K562 (cell line): Measurements from ENCODE around the gene SPATS2.
"Not testable (repeated sequence)": the region's sequence is repeated elsewhere in the genome, so short reads cannot be mapped to it uniquely, and the experiment has no call there.

Experiments used
- CEBPB ChIP-seq: fragments of 450-650 bp; IDR thresholded peaks from 2 replicates; pipeline ENCODE4 v1.6.1; 2016; ENCODE audit warnings: missing genetic modification characterization, missing compliant biosample characterization
- CREB1 ChIP-seq, 2 experiments: sonication (generic) in 1 of 2; formaldehyde crosslinking in 1 of 2; IDR thresholded peaks; 2 replicates each; pipeline versions ENCODE4 v1.6.1 to v1.8.0; 2012 to 2022; ENCODE audit warnings: inconsistent platforms in 1 of 2, mild to moderate bottlenecking in 1 of 2, missing genetic modification reagents in 1 of 2, moderate library complexity in 1 of 2
- MCM2 ChIP-seq: fragments of 450-650 bp; IDR thresholded peaks from 2 replicates; pipeline ENCODE4 v1.6.1; 2017; ENCODE audit warnings: low read depth, mild to moderate bottlenecking
- POLR2A ChIP-seq: fragments of 450-650 bp; conservative IDR thresholded peaks from 2 replicates; pipeline ENCODE4 v1.6.1; 2016
- RFX1 ChIP-seq: fragments of 450-650 bp; IDR thresholded peaks from 2 replicates; pipeline ENCODE4 v1.6.1; 2016; ENCODE audit warnings: mild to moderate bottlenecking, moderate library complexity
- RUNX1 ChIP-seq: sonication (generic); IDR thresholded peaks from 2 replicates; pipeline ENCODE4 v1.6.1; 2016; ENCODE audit warnings: antibody characterized with exemption, low read depth
- TGIF2 ChIP-seq: sonication (generic); formaldehyde crosslinking; IDR thresholded peaks from 2 replicates; pipeline ENCODE4 v1.8.1; 2022; ENCODE audit warnings: mild to moderate bottlenecking, missing genetic modification reagents, moderate library complexity
- ZKSCAN8 ChIP-seq: fragments of 200-800 bp; sonication (Bioruptor generic); IDR thresholded peaks from 2 replicates; pipeline ENCODE4 v1.6.1; 2016; ENCODE audit warnings: missing genetic modification characterization, missing compliant biosample characterization
- ZNF324 ChIP-seq: fragments of 250-450 bp; sonication (Bioruptor Pico); IDR thresholded peaks from 2 replicates; pipeline ENCODE4 v1.4.0; 2020; ENCODE audit warnings: mild to moderate bottlenecking
- ZNF696 ChIP-seq: fragments of 250-450 bp; sonication (Bioruptor Pico); conservative IDR thresholded peaks from 2 replicates; pipeline ENCODE4 v1.4.0; 2020; ENCODE audit warnings: mild to moderate bottlenecking, moderate library complexity
- TF ChIP-seq, protein P1 (sequence below): fragments of 250-450 bp; sonication (Bioruptor Pico); IDR thresholded peaks from 2 replicates; pipeline ENCODE4 v1.4.0; 2020; ENCODE audit warnings: mild to moderate bottlenecking
- TF ChIP-seq, protein P2 (sequence below): fragments of 250-450 bp; sonication (Bioruptor Pico); IDR thresholded peaks from 2 replicates; pipeline ENCODE4 v1.4.0; 2020

DNA sequence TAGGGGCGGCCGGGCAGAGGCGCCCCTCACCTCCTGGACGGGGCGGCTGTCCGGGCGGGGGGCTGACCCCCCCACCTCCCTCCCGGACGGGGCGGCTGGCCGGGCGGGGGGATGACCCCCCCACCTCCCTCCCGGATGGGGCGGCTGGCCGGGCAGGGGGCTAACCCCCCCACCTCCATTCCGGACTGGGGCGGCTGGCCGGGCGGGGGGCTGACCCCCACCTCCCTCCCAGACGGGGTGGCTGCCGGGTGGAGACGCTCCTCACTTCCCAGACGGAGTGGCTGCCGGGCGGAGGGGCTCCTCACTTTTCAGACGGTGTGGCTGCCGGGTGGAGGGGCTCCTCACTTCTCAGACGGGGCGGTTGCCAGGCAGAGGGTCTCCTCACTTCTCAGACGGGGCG is 69.5 kb downstream of the SPATS2 start:
- TF ChIP-seq CEBPB (tag); CREB1 (IDR thresholded peaks at IDR 0.05); CREB1 (CRISPR knock-in tag; IDR thresholded peaks at IDR 0.05); TGIF2; RUNX1; ZKSCAN8; ZNF324 (CRISPR knock-in tag); MCM2; POLR2A; RFX1; ZNF696: not testable (repeated sequence)
- TF ChIP-seq, protein P1, sequence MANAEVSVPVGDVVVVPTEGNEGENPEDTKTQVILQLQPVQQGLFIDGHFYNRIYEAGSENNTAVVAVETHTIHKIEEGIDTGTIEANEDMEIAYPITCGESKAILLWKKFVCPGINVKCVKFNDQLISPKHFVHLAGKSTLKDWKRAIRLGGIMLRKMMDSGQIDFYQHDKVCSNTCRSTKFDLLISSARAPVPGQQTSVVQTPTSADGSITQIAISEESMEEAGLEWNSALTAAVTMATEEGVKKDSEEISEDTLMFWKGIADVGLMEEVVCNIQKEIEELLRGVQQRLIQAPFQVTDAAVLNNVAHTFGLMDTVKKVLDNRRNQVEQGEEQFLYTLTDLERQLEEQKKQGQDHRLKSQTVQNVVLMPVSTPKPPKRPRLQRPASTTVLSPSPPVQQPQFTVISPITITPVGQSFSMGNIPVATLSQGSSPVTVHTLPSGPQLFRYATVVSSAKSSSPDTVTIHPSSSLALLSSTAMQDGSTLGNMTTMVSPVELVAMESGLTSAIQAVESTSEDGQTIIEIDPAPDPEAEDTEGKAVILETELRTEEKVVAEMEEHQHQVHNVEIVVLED: not testable (repeated sequence)
- TF ChIP-seq, protein P2, sequence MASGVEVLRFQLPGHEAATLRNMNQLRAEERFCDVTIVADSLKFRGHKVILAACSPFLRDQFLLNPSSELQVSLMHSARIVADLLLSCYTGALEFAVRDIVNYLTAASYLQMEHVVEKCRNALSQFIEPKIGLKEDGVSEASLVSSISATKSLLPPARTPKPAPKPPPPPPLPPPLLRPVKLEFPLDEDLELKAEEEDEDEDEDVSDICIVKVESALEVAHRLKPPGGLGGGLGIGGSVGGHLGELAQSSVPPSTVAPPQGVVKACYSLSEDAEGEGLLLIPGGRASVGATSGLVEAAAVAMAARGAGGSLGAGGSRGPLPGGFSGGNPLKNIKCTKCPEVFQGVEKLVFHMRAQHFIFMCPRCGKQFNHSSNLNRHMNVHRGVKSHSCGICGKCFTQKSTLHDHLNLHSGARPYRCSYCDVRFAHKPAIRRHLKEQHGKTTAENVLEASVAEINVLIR (CRISPR knock-in tag): not testable (repeated sequence)
